ENCODE results near the gene DRC1. TPM values are rescaled to one million over a fixed set of nuclear protein-coding genes. Genes with fewer than 3 reads are reported as not detected.

The DRC1 gene
- total RNA-seq, 4 donors from 2014 or later: not detected

DNA sequence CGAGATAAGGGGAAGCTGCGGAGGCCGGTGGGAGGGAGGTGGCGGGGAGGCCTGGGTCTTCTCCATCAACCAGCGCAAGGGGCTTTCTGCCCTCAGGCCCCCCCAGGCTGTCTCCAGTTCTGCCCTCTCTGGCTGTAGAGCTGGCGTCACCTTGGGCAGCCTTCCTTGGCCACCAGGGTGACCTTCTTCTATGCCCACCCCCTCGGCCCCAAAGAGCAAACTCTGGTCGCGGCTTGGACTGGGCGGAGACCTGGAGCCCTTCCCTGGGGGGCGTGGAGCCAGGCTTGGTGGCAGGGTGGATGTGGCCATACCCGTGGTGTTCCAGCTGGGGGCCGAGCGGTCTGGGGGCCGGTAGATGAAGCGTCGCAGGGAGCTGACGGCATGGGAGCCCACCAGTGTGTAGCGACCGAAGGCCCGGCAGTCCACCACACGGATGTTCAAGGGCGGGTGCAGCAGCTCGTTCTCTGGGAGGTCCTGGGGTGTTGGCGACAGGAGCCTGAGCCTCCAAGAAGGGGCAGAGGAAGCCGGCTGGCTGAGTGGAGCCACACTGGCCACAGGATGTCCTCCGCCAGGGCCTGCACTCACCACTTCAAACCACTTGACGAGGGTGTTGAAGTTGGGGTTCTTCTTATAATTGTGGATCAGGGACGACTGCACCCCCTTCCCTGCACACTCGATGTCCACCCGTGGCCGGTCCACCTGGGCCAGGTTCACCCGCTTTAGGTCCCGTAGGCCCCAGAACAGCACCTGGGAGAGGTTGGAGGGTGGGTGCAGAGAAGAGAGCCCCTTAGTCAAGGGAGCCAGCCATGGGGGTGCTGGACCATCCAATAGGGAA is 71.3 kb downstream of the DRC1 start:
- DNase-seq (ENCODE audit: low spot score): no peak
- TF ChIP-seq, protein P1, sequence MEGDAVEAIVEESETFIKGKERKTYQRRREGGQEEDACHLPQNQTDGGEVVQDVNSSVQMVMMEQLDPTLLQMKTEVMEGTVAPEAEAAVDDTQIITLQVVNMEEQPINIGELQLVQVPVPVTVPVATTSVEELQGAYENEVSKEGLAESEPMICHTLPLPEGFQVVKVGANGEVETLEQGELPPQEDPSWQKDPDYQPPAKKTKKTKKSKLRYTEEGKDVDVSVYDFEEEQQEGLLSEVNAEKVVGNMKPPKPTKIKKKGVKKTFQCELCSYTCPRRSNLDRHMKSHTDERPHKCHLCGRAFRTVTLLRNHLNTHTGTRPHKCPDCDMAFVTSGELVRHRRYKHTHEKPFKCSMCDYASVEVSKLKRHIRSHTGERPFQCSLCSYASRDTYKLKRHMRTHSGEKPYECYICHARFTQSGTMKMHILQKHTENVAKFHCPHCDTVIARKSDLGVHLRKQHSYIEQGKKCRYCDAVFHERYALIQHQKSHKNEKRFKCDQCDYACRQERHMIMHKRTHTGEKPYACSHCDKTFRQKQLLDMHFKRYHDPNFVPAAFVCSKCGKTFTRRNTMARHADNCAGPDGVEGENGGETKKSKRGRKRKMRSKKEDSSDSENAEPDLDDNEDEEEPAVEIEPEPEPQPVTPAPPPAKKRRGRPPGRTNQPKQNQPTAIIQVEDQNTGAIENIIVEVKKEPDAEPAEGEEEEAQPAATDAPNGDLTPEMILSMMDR (IDR thresholded peaks at IDR 0.05): no peak
- no peak for ATAC-seq (ENCODE audit: low FRiP score)

DNA sequence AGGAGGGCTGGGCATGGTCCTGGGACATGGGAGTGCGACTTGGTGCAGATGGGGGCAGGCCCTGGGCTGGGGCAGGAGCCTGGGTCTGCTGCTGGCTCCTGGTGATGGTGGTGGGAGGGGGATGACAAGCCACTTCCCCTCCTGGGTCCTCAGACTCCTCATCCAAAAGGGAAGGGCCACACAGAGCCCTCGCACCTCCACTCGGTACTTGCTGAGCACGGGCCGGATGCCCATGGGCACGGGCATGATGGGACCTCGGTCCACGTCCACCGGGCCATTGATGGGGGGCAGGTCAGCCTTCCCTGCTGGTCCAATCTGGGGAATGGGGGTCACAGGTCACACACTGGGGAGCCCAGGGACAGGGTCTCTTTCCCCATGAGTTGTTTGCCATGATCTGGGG is 72.1 kb downstream of the DRC1 start:
- ATAC-seq (ENCODE audit: low FRiP score) (no peak), DNase-seq (ENCODE audit: low spot score) (no peak)
- TF ChIP-seq, protein P1 (IDR thresholded peaks at IDR 0.05): no peak

DNA sequence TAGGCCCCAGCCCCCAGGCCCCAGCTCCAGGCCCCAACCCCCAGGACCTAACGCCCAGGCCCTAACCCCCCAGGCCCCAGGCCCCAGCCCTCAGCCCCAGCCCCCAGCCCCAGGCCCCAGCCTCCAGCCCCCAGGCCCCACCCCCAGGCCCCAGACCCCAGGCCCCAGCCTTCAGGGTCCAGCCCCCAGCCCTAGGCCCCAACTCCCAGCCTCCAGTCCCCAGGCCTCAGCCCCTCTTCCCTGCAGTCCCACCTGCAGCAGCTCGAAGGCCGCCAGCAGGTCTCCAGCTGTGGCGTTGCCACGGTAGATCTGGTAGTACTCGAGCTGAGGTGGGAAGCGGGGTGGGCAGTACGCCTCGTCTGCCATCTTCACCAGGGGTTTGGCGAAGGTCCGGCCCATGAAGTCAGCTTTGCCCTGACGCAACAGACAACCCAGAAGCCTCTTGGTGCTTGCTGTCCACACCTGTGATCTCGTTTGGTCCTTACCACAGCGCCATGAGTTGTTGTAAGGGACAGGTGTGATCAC is 72.6 kb downstream of the DRC1 start:
- TF ChIP-seq, protein P1 (IDR thresholded peaks at IDR 0.05): no peak
- no peak for ATAC-seq (ENCODE audit: low FRiP score)
- no peak for DNase-seq (ENCODE audit: low spot score)

GRCh38 chr2:26475037-26475436 is 73.3 kb downstream of the DRC1 start:
- DNase-seq (ENCODE audit: low spot score): no peak
- TF ChIP-seq, protein P1 (IDR thresholded peaks at IDR 0.05): no peak
- no peak for ATAC-seq (ENCODE audit: low FRiP score)

DNA sequence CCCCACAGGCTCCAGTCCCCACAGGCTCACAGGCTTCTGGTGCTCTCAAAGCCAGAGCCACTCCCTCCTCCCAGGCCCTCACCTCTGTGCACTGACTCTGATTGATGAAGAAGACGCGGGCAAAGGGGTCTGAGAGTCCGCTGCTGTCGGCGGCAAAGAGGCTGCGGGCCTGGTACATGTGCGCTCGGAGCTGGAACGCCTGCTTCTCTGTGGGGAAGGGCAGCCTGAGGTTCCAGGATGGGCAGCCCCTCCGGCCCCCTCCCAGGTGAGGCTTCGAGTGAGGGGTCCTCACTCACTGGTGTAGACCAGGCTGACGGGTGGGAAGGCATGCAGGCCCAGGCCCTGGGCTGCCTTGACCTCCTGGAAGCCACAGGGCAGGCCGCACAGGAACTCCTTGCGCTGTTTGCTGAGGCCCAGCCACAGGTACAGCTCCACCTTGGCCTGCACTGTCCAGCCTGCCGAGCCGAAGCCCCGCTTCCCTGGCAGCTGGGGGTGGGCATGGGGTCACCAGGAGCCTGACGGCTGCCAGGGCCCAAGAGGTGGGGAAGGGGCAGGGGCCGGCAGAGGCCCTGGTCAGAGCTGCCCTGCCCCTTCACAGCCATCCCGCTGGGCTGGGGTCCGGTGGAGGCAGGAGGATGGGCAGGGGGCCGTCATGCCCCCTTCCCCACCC is 74.2 kb downstream of the DRC1 start:
- ATAC-seq (ENCODE audit: low FRiP score) (no peak), DNase-seq (ENCODE audit: low spot score) (no peak)
- TF ChIP-seq, protein P1 (IDR thresholded peaks at IDR 0.05): no peak

DNA sequence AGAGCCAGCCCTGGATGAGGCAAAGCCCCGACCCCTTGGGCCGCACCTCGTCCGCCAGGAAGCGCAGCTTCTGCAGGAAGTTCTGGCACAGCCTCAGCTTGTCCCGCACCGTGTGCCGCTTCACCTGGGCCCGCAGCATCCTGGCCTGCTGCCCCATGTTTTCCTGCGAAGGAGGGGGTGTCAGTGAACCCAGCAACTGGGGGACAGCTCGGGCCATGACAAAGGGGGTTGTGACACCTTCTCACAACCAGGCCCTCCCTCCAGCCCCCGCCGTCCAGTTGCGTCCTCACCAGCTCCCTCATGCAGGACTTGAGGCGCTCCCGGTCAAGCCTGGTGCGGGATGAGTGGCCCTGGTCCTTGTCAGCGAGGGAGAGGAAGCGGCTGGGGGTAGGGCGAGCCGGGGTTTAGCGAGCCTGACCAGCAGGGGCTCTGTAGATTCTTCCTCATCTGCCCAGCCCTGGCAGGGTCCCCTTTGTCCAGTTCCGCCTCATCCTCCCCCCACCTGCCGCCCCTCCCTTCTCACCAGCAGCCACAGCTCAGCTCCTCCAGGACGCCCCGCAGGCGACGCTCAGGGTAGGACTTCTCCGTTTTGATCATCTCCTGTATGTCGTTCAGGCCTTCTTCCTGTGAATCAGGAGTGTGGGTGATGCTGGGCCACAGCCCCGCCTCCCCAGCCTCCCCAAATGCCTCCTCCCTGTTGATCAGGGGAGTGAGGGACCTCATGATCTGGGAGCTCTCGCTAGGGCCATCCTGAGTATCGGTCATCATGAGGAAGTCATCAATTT is 75.6 kb downstream of the DRC1 start:
- DNase-seq (ENCODE audit: low spot score): no peak
- ATAC-seq (ENCODE audit: low FRiP score): no peak
- TF ChIP-seq, protein P1 (IDR thresholded peaks at IDR 0.05): no peak
